H9 (cell line): ENCODE data around the gene ONECUT1. TPM values are rescaled to one million over a fixed set of nuclear protein-coding genes. Genes with fewer than 3 reads are reported as not detected.

Experiments
- DNase-seq: peaks from one replicate; pipeline ENCODE4 v3.0.0-alpha.2; 2017
- H2AFZ ChIP-seq: one replicate; pipeline ENCODE4 v1.6.1; 2013; ENCODE audit warnings: mild to moderate bottlenecking, low read length, control low read depth, moderate library complexity
- H2AK5ac ChIP-seq: 2 replicates; pipeline ENCODE4 v1.6.1; 2013; ENCODE audit warnings: low read length, control low read depth, mixed read lengths; ENCODE audit not compliant: insufficient read length
- H2BK120ac ChIP-seq: one replicate; pipeline ENCODE4 v1.6.1; 2013; ENCODE audit warnings: low read depth, mild to moderate bottlenecking, low read length, control low read depth, inconsistent platforms; ENCODE audit not compliant: poor library complexity, severe bottlenecking
- H2BK12ac ChIP-seq: 2 replicates; pipeline ENCODE4 v1.6.1; 2013; ENCODE audit warnings: low read length, control low read depth, mixed read lengths, low read depth; ENCODE audit not compliant: insufficient read length
- H2BK15ac ChIP-seq: 2 replicates; pipeline ENCODE4 v1.6.1; 2013; ENCODE audit warnings: low read depth, low read length, control low read depth
- H2BK20ac ChIP-seq: one replicate; pipeline ENCODE4 v1.6.1; 2013; ENCODE audit warnings: low read depth, mild to moderate bottlenecking, low read length, control low read depth, inconsistent platforms; ENCODE audit not compliant: poor library complexity, severe bottlenecking
- H2BK5ac ChIP-seq: 2 replicates; pipeline ENCODE4 v1.6.1; 2013; ENCODE audit warnings: low read length, control low read depth, mixed read lengths; ENCODE audit not compliant: insufficient read length
- H3K14ac ChIP-seq: 2 replicates; pipeline ENCODE4 v1.6.1; 2013; ENCODE audit warnings: low read length, control low read depth; ENCODE audit not compliant: insufficient read depth
- H3K18ac ChIP-seq: 2 replicates; pipeline ENCODE4 v1.6.1; 2013; ENCODE audit warnings: low read depth, mild to moderate bottlenecking, mixed read lengths, low read length, control low read depth; ENCODE audit not compliant: insufficient read length
- H3K23ac ChIP-seq: 2 replicates; pipeline ENCODE4 v1.6.1; 2013; ENCODE audit warnings: low read length, control low read depth, mixed read lengths, low read depth; ENCODE audit not compliant: insufficient read length
- H3K23me2 ChIP-seq: 2 replicates; pipeline ENCODE4 v1.6.1; 2013; ENCODE audit warnings: low read depth, mild to moderate bottlenecking, mixed read lengths, low read length, control low read depth; ENCODE audit not compliant: insufficient read length, poor library complexity, severe bottlenecking
- H3K27ac ChIP-seq: 2 replicates; pipeline ENCODE4 v1.5.1; 2013; ENCODE audit warnings: low read length, control low read depth, mixed read lengths, low read depth; ENCODE audit not compliant: insufficient read length
- H3K27me3 ChIP-seq: 2 replicates; pipeline ENCODE4 v1.6.1; 2013; ENCODE audit warnings: low read length, control low read depth, inconsistent platforms; ENCODE audit not compliant: insufficient read depth
- H3K4ac ChIP-seq: 2 replicates; pipeline ENCODE4 v1.6.1; 2013; ENCODE audit warnings: low read depth, mild to moderate bottlenecking, control low read depth, inconsistent platforms, low read length, moderate library complexity
- H3K4me1 ChIP-seq: 2 replicates; pipeline ENCODE4 v1.6.1; 2013; ENCODE audit warnings: low read length, control low read depth, inconsistent platforms; ENCODE audit not compliant: insufficient read depth
- H3K4me2 ChIP-seq: 2 replicates; pipeline ENCODE4 v1.6.1; 2013; ENCODE audit warnings: low read length, control low read depth, mixed read lengths; ENCODE audit not compliant: insufficient read length, insufficient read depth
- H3K56ac ChIP-seq: 2 replicates; pipeline ENCODE4 v1.6.1; 2013; ENCODE audit warnings: low read depth, mild to moderate bottlenecking, mixed read lengths, low read length, control low read depth; ENCODE audit not compliant: insufficient read length
- H3K79me1 ChIP-seq: 2 replicates; pipeline ENCODE4 v1.6.1; 2013; ENCODE audit warnings: low read depth, mild to moderate bottlenecking, moderate library complexity, low read length, control low read depth, inconsistent platforms; ENCODE audit not compliant: insufficient read depth, poor library complexity, severe bottlenecking
- H3K79me2 ChIP-seq: 2 replicates; pipeline ENCODE4 v1.6.1; 2013; ENCODE audit warnings: low read length, control low read depth, inconsistent platforms; ENCODE audit not compliant: insufficient read depth
- H3K9ac ChIP-seq: 2 replicates; pipeline ENCODE4 v1.6.1; 2013; ENCODE audit warnings: low read length, control low read depth, mixed read lengths; ENCODE audit not compliant: insufficient read length; ENCODE audit errors: extremely low read depth
- H3K9me3 ChIP-seq: one replicate; pipeline ENCODE4 v1.6.1; 2013; ENCODE audit warnings: low read depth, low read length, inconsistent platforms; ENCODE audit not compliant: control insufficient read depth
- H3T11ph ChIP-seq: one replicate; pipeline ENCODE4 v1.6.1; 2013; ENCODE audit warnings: mild to moderate bottlenecking, low read length, control low read depth, inconsistent platforms
- H4K20me1 ChIP-seq: one replicate; pipeline ENCODE4 v1.6.1; 2013; ENCODE audit not compliant: control insufficient read depth, insufficient read length, insufficient read depth
- H4K5ac ChIP-seq: 2 replicates; pipeline ENCODE4 v1.6.1; 2013; ENCODE audit warnings: low read depth, mild to moderate bottlenecking, mixed read lengths, low read length, control low read depth; ENCODE audit not compliant: insufficient read length
- H4K8ac ChIP-seq: replicated peaks from 2 replicates; pipeline ENCODE4 v1.6.1; 2013; ENCODE audit warnings: low read length, control low read depth, mixed read lengths, low read depth; ENCODE audit not compliant: insufficient read length
- H4K91ac ChIP-seq: 2 replicates; pipeline ENCODE4 v1.6.1; 2013; ENCODE audit warnings: low read depth, mild to moderate bottlenecking, moderate library complexity, mixed read lengths, low read length, control low read depth; ENCODE audit not compliant: insufficient read length
- H3K27ac Mint-ChIP-seq, 3 experiments: 2 replicates in 2 of 3; 3 replicates in 1 of 3; pipeline ENCODE4 v1.8.0; 2020 to 2021; ENCODE audit warnings: mixed read lengths in 3 of 3, mild to moderate bottlenecking in 1 of 3, moderate library complexity in 1 of 3
- H3K27me3 Mint-ChIP-seq: 2 replicates; pipeline ENCODE4 v1.8.0; 2021; ENCODE audit warnings: low read depth, mild to moderate bottlenecking, moderate library complexity, mixed read lengths
- H3K36me3 Mint-ChIP-seq, 3 experiments: 2 replicates in 2 of 3; 3 replicates in 1 of 3; pipeline ENCODE4 v1.8.0; 2020 to 2021; ENCODE audit warnings: low read depth in 3 of 3, mixed read lengths in 3 of 3; ENCODE audit not compliant: insufficient read depth in 1 of 3
- H3K4me1 Mint-ChIP-seq, 2 experiments: 2 replicates each; pipeline ENCODE4 v1.8.0; 2020; ENCODE audit warnings: mixed read lengths in 2 of 2
- H3K4me3 Mint-ChIP-seq, 2 experiments: 2 replicates in 1 of 2; 3 replicates in 1 of 2; pipeline ENCODE4 v1.8.0; 2020 to 2021; ENCODE audit warnings: mild to moderate bottlenecking in 2 of 2, mixed read lengths in 2 of 2, moderate library complexity in 1 of 2
- H3K9me3 Mint-ChIP-seq, 2 experiments: 2 replicates in 1 of 2; 3 replicates in 1 of 2; pipeline ENCODE4 v1.8.0; 2020; ENCODE audit warnings: mild to moderate bottlenecking in 2 of 2, mixed read lengths in 2 of 2, moderate library complexity in 1 of 2
- WGBS: extraction: QIAGEN DNeasy Blood & Tissue Kit; methylation state at CpG from one replicate; pipeline ENCODE4 v1.1.7; 2013; ENCODE audit warnings: missing lambda C conversion rate, low lambda C conversion rate, mixed read lengths; ENCODE audit not compliant: insufficient read length; ENCODE audit errors: extremely low coverage; 5-methylcytosine and 5-hydroxymethylcytosine counted together
- total RNA-seq: library from RNA; stranded (reverse); gene quantifications from 2 replicates; pipeline ENCODE4 v1.2.1, GENCODE V29; 2021
- TF ChIP-seq, protein P1 (sequence below): fragments of 200-600 bp; sonication (generic); conservative IDR thresholded peaks from 3 replicates; pipeline ENCODE4 v1.8.0; 2021; ENCODE audit warnings: antibody characterized with exemption, mild to moderate bottlenecking

Gene ONECUT1
- total RNA-seq, 1 experiment from 2014 or later: 14.1 TPM

DNA sequence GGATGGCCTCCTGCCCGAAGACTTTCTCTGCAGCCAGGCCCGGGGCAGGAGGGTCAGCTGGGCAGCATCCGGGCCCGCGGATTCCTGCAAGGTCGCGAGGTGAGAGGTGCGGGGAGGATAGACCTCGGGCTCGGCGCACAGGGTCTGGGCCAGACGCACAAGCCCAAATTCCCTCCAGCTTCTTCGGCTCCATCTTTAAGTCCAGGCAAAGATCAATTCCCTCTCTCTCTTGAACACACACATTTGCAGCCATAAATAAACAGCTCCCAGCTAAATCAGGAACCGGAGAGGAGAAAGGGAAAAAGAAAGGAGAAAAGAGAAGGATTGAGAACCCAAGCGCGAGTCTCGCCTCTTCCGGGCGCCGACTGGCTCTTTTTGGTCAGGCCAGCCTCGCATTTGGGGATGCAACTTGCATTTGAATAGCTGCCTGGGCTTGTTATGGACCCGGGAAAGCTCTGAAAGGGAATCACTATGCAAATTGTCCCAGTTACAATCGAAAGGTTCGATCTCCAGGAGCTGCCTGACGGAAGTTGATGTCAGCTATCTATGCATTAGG, 14.5 kb upstream of the ONECUT1 start:
- Histone ChIP-seq H2BK5ac (no peak overlapping the region), H3K23ac (no peak overlapping the region), H3K18ac (peak overlapping the region; percentile 8), H2AFZ (no peak overlapping the region), H3K4ac (no peak overlapping the region), H3K4me2 (peak overlapping the region; percentile 77), H4K8ac (no peak overlapping the region), H3T11ph (no peak overlapping the region), H3K79me2 (peaks cover 2% of the 10 kb centered on the region; the same call in 1 of the 2 replicates), H2BK20ac (no peak overlapping the region), H4K5ac (no peak overlapping the region), H3K14ac (no peak overlapping the region), H2BK12ac (no peak overlapping the region), H2BK120ac (no peak overlapping the region), H3K27me3 (peaks cover 17% of the 10 kb centered on the region; the same call in 1 of the 2 replicates), H2AK5ac (no peak overlapping the region), H3K23me2 (peaks cover 21% of the 10 kb centered on the region), H3K4me1 (peaks cover 1% of the 10 kb centered on the region), H3K56ac (no peak overlapping the region), H4K20me1 (no peaks in the 10 kb centered on the region), H2BK15ac (no peak overlapping the region), H3K79me1 (no peaks in the 10 kb centered on the region), H3K9ac (peak overlapping the region; percentile 52), H3K27ac (peak overlapping the region; percentile 73), H4K91ac (no peak overlapping the region), H3K9me3 (no peaks in the 10 kb centered on the region)
- TF ChIP-seq, protein P1, sequence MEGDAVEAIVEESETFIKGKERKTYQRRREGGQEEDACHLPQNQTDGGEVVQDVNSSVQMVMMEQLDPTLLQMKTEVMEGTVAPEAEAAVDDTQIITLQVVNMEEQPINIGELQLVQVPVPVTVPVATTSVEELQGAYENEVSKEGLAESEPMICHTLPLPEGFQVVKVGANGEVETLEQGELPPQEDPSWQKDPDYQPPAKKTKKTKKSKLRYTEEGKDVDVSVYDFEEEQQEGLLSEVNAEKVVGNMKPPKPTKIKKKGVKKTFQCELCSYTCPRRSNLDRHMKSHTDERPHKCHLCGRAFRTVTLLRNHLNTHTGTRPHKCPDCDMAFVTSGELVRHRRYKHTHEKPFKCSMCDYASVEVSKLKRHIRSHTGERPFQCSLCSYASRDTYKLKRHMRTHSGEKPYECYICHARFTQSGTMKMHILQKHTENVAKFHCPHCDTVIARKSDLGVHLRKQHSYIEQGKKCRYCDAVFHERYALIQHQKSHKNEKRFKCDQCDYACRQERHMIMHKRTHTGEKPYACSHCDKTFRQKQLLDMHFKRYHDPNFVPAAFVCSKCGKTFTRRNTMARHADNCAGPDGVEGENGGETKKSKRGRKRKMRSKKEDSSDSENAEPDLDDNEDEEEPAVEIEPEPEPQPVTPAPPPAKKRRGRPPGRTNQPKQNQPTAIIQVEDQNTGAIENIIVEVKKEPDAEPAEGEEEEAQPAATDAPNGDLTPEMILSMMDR: no peak
- WGBS: no CpG with 5 or more reads among the region's 25 CpGs
- Mint-ChIP-seq H3K27me3 (peaks cover 14% of the 10 kb centered on the region), H3K27ac (peak overlapping the region; percentile 93 to 98 (median 93)), H3K36me3 (peaks cover 4 to 37% (median 20%) of the 10 kb centered on the region in 3 experiments; a peak in 5 of 7 replicates), H3K4me1 (peaks cover 40 to 46% of the 10 kb centered on the region in 2 experiments), H3K4me3 (peak overlapping the region; percentile 77 to 87), H3K9me3 (peaks cover 0 to 3% of the 10 kb centered on the region in 2 experiments; a peak in 1 of 5 replicates)
- peak; percentile 82 for DNase-seq
